ENCODE results near the gene FLNB.

DNA sequence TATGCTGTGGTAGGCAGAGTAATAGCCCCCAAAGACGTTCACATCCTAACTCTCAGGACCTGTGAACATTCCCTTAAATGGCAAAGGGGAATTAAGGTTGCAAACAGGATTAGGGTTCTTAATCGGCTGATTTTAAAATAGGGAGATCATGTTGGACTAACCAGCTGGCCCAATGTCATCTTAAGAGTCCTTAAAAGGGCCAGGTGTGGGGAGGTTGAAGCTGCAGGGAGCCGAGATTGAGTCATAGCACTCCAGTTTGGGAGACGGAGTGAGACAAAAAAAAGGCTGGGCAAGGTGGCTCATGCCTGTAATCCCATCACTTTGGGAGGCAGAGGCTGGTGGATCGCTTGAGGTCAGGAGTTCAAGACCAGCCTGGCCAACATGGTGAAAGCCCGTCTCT lies 1.6 kb upstream of the FLNB start:
- TF ChIP-seq, protein P1, sequence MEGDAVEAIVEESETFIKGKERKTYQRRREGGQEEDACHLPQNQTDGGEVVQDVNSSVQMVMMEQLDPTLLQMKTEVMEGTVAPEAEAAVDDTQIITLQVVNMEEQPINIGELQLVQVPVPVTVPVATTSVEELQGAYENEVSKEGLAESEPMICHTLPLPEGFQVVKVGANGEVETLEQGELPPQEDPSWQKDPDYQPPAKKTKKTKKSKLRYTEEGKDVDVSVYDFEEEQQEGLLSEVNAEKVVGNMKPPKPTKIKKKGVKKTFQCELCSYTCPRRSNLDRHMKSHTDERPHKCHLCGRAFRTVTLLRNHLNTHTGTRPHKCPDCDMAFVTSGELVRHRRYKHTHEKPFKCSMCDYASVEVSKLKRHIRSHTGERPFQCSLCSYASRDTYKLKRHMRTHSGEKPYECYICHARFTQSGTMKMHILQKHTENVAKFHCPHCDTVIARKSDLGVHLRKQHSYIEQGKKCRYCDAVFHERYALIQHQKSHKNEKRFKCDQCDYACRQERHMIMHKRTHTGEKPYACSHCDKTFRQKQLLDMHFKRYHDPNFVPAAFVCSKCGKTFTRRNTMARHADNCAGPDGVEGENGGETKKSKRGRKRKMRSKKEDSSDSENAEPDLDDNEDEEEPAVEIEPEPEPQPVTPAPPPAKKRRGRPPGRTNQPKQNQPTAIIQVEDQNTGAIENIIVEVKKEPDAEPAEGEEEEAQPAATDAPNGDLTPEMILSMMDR (IDR thresholded peaks at IDR 0.05), result no peak
- TF ChIP-seq POLR2AphosphoS5 (IDR thresholded peaks at IDR 0.05; ENCODE audit: low read depth, low read length), result no peak
- TF ChIP-seq, protein P2, sequence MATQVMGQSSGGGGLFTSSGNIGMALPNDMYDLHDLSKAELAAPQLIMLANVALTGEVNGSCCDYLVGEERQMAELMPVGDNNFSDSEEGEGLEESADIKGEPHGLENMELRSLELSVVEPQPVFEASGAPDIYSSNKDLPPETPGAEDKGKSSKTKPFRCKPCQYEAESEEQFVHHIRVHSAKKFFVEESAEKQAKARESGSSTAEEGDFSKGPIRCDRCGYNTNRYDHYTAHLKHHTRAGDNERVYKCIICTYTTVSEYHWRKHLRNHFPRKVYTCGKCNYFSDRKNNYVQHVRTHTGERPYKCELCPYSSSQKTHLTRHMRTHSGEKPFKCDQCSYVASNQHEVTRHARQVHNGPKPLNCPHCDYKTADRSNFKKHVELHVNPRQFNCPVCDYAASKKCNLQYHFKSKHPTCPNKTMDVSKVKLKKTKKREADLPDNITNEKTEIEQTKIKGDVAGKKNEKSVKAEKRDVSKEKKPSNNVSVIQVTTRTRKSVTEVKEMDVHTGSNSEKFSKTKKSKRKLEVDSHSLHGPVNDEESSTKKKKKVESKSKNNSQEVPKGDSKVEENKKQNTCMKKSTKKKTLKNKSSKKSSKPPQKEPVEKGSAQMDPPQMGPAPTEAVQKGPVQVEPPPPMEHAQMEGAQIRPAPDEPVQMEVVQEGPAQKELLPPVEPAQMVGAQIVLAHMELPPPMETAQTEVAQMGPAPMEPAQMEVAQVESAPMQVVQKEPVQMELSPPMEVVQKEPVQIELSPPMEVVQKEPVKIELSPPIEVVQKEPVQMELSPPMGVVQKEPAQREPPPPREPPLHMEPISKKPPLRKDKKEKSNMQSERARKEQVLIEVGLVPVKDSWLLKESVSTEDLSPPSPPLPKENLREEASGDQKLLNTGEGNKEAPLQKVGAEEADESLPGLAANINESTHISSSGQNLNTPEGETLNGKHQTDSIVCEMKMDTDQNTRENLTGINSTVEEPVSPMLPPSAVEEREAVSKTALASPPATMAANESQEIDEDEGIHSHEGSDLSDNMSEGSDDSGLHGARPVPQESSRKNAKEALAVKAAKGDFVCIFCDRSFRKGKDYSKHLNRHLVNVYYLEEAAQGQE (IDR thresholded peaks at IDR 0.05; ENCODE audit: insufficient read depth in 1 of 2, low read depth in 2 of 2, low read length in 1 of 2), result no peak

All from Panc1 (cell line).